Measurements from ENCODE around the gene RASA2.

The RASA2 gene

GRCh38 chr3:141487521-141488252, 860 bp downstream of the RASA2 start:
- TF ChIP-seq CTCF (IDR thresholded peaks at IDR 0.05): no peak

- no peak for TF ChIP-seq CTCF (IDR thresholded peaks at IDR 0.05)
Measured at GRCh38 chr3:141489203-141489602, 2.4 kb downstream of the RASA2 start.

DNA sequence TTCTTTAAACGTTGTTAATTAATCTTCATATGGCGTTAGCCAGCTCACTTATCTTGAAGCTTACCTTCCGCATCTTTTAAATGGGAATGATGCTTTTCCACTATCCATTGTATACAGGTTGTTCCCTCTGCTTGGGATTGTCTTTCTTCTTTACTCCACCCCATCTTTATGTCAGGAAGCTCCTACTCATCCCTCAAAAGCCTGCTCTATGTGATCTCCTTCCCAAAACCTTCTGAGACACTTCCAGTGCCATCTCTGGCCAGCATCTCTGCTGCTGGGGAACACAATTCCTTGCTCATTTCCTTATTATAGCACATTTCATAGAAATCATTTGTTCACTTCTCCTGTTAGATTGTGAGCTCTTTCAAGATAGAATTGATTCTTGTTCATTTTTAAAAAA, 4.3 kb downstream of the RASA2 start:
- no peak for TF ChIP-seq CTCF (IDR thresholded peaks at IDR 0.05)

GRCh38 chr3:141491929-141492328, 5.1 kb downstream of the RASA2 start:
- no peak for TF ChIP-seq CTCF (IDR thresholded peaks at IDR 0.05)

- TF ChIP-seq CTCF (IDR thresholded peaks at IDR 0.05): no peak
Measured at GRCh38 chr3:141493184-141493583, 6.4 kb downstream of the RASA2 start.

DNA sequence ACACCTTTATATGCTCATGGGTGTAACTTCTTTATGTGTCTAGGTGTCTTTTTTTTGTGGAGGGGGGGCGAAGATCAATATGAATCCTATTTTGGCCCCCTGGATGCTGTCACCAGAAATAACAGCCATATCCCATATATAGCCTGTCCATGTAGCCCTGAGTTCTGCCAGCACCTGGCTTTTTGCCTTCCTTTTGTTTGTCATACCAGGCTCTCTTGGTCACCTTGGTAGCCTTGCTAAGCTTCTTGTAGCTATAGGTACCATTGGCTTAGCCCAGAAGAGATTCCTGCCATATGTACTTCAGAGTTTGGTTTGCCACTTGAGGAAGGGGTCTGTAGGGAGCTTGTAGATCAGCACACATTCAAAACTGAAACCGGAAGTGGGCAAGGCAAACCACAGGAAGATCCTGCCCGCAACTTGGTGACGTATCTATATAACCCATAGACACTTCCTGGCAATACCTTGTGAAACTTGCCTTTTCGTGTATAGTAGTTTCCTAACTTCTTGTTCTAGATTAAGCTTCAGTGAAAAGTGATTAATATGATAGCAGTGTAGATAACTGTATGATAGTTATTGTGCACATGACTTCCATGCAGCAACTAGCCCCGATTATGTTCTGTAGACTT, 11.9 kb downstream of the RASA2 start:
- TF ChIP-seq CTCF (IDR thresholded peaks at IDR 0.05): no peak

DNA sequence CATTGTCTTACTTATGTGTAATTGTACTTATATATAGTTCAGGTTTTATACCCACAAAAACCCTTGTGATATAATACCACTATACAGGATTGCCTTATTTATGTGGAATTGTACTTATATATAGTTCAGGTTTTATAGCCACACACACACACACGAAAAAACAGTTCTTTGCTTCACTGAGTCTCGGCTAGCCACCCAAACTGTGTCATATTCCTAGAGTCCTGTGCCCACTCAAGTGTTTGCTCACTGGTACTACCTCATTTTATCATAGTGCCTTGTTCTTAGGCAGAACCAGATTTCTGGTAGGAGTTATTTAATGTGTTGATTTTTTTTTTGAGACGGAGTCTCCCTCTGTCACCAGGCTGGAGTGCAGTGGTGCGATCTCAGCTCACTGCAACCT, 12.5 kb downstream of the RASA2 start:
- TF ChIP-seq CTCF (IDR thresholded peaks at IDR 0.05): no peak
